Right lung (tissue), 5 donors: ENCODE results near the gene PLP2. TPM values are rescaled to one million over a fixed set of nuclear protein-coding genes. Genes with fewer than 3 reads are reported as not detected.
"Not testable (repeated sequence)": the region's sequence is repeated elsewhere in the genome, so short reads cannot be mapped to it uniquely, and the experiment has no call there.

ENCODE experiments used
- DNase-seq, 2 donors: peaks; one replicate each; pipeline ENCODE4 v3.0.0-alpha.2; 2013
- polyA plus RNA-seq, 5 donors: library from polyadenylated mRNA; unstranded; fragments of 120-200 nt; gene quantifications; one replicate each; pipeline versions ENCODE4 v1.2.1 to v1.2.3, GENCODE V29; 2013; ENCODE audit warnings: inconsistent platforms in 1 of 5, low replicate concordance in 1 of 5; ENCODE audit not compliant: insufficient read length in 5 of 5, insufficient read depth in 1 of 5

The PLP2 gene
- polyA plus RNA-seq, 5 donors, result 41.4 to 63.7 (median 55.9) TPM

- DNase-seq, result no peak
These were observed 10.1 kb upstream of the PLP2 start for GRCh38 chrX:49161632-49162031.

- no peak for DNase-seq
These were observed 9.1 kb upstream of the PLP2 start, which contains the start of gene MAGIX for GRCh38 chrX:49162620-49163019. Gene MAGIX (plus strand): TSS chrX:49162758. CDS start chrX:49162890, 132 bp downstream.

- peak; percentile 84 for DNase-seq
These were observed 7.9 kb upstream of the PLP2 start for GRCh38 chrX:49163555-49164419.

GRCh38 chrX:49164589-49165360 is 6.9 kb upstream of the PLP2 start:
- DNase-seq, result no peak

- peak; percentile 74 to 76 for DNase-seq
These were observed 5.5 kb upstream of the PLP2 start for GRCh38 chrX:49165901-49166881.

GRCh38 chrX:49166914-49167739 is 4.6 kb upstream of the PLP2 start:
- peak in 1 of 2 donors; percentile 27 for DNase-seq

GRCh38 chrX:49167740-49168108 is 4.0 kb upstream of the PLP2 start:
- DNase-seq, result no peak

GRCh38 chrX:49172280-49172780 is 632 bp downstream of the PLP2 start:
- DNase-seq, result no peak

- DNase-seq, result not testable (repeated sequence)
These were observed 1.8 kb downstream of the PLP2 start for GRCh38 chrX:49173544-49173943.

GRCh38 chrX:49174723-49175122 is 3.0 kb downstream of the PLP2 start:
- no peak for DNase-seq

GRCh38 chrX:49175435-49176274 is 4.0 kb downstream of the PLP2 start:
- DNase-seq, result no peak

- DNase-seq, result no peak
These were observed 5.0 kb downstream of the PLP2 start for GRCh38 chrX:49176421-49177326.

GRCh38 chrX:49177338-49177833 is 5.7 kb downstream of the PLP2 start:
- no peak for DNase-seq

- no peak for DNase-seq
These were observed 6.3 kb downstream of the PLP2 start for GRCh38 chrX:49177873-49178480.

- no peak for DNase-seq
These were observed 6.8 kb downstream of the PLP2 start for GRCh38 chrX:49178537-49178936.

- no peak for DNase-seq
These were observed 7.7 kb downstream of the PLP2 start for GRCh38 chrX:49179358-49179757.

- no peak for DNase-seq
These were observed 12.1 kb downstream of the PLP2 start for GRCh38 chrX:49183701-49184281.
